Caco-2 (cell line): ENCODE results near the gene NFATC4. TPM values are rescaled to one million over a fixed set of nuclear protein-coding genes. Genes with fewer than 3 reads are reported as not detected.

Experiments used
- BruUV-seq: library from RNA; stranded (reverse); fragments of 400-500 nt; replicated peaks from 2 replicates; lab custom pipeline; 2021; lab: Mats Ljungman, UMichigan
- CTCF ChIA-PET: fragments of 300-600 bp; sonication (Branson Sonifier 250); formaldehyde crosslinking; loops from one replicate; lab custom pipeline; 2022; ENCODE audit warnings: antibody characterized with exemption; lab: Charles Lee
- POLR2A ChIA-PET: fragments of 300-600 bp; sonication (Branson Sonifier 250); formaldehyde crosslinking; loops from one replicate; lab custom pipeline; 2022; ENCODE audit warnings: antibody characterized with exemption; lab: Charles Lee
- DNase-seq, 2 experiments: peaks; one replicate each; pipeline versions ENCODE4 v3.0.0 to v3.0.0-alpha.2; 2020 to 2022
- H3K27me3 ChIP-seq: replicated peaks from 2 replicates; pipeline ENCODE4 v1.6.0; 2011; ENCODE audit warnings: low read length; ENCODE audit not compliant: control insufficient read depth, insufficient read depth
- H3K36me3 ChIP-seq: 2 replicates; pipeline ENCODE4 v1.5.1; 2011; ENCODE audit warnings: low read length; ENCODE audit not compliant: control insufficient read depth, insufficient read depth
- H3K4me1 ChIP-seq: fragments of 250-450 bp; sonication (Bioruptor Pico); 2 replicates; pipeline ENCODE4 v1.5.1; 2020; ENCODE audit warnings: mild to moderate bottlenecking
- H3K4me3 ChIP-seq: 2 replicates; pipeline ENCODE4 v1.5.1; 2011; ENCODE audit warnings: low read depth, mild to moderate bottlenecking, control low read depth, low read length
- H3K9me3 ChIP-seq: fragments of 250-450 bp; sonication (Bioruptor Pico); 2 replicates; pipeline ENCODE4 v1.5.1; 2020; ENCODE audit warnings: mild to moderate bottlenecking, moderate library complexity
- H3K27ac Mint-ChIP-seq: one replicate; pipeline ENCODE4 v1.8.0; 2022; ENCODE audit warnings: mixed read lengths; ENCODE audit not compliant: unreplicated experiment
- H3K27me3 Mint-ChIP-seq: one replicate; pipeline ENCODE4 v1.8.0; 2022; ENCODE audit warnings: mixed read lengths; ENCODE audit not compliant: insufficient read depth, unreplicated experiment
- H3K36me3 Mint-ChIP-seq: one replicate; pipeline ENCODE4 v1.8.0; 2022; ENCODE audit warnings: mild to moderate bottlenecking, mixed read lengths; ENCODE audit not compliant: insufficient read depth, unreplicated experiment
- H3K4me1 Mint-ChIP-seq: one replicate; pipeline ENCODE4 v1.8.0; 2022; ENCODE audit warnings: low read depth, mixed read lengths; ENCODE audit not compliant: unreplicated experiment
- H3K4me3 Mint-ChIP-seq: one replicate; pipeline ENCODE4 v1.8.0; 2022; ENCODE audit warnings: mild to moderate bottlenecking, moderate library complexity, mixed read lengths; ENCODE audit not compliant: unreplicated experiment
- H3K9me3 Mint-ChIP-seq: one replicate; pipeline ENCODE4 v1.8.0; 2022; ENCODE audit warnings: mixed read lengths; ENCODE audit not compliant: unreplicated experiment
- intact Hi-C: fragments of 100-400 bp; cut with micrococcal nuclease; formaldehyde crosslinking; loops from one replicate; pipeline ENCODE4 v1.10.0; 2022; ENCODE audit not compliant: unreplicated experiment
- total RNA-seq: library from RNA; stranded (reverse); gene quantifications from 2 replicates; pipeline ENCODE4 v1.2.3, GENCODE V29; 2022
- TF ChIP-seq, protein P1 (sequence below), 2 experiments: fragments of 200-600 bp in 1 of 2; IDR thresholded peaks; 1 replicate in 1 of 2; 2 replicates in 1 of 2; pipeline versions ENCODE4 v1.5.1 to v1.8.0; 2011 to 2022; ENCODE audit warnings: antibody characterized with exemption in 1 of 2, control low read depth in 1 of 2, inconsistent platforms in 1 of 2, low read depth in 1 of 2, low read length in 1 of 2, mild to moderate bottlenecking in 1 of 2, moderate library complexity in 1 of 2; ENCODE audit not compliant: insufficient read depth in 1 of 2, severe bottlenecking in 1 of 2, unreplicated experiment in 1 of 2

Gene NFATC4
- total RNA-seq, 1 experiment from 2014 or later, result 0.88 TPM

DNA sequence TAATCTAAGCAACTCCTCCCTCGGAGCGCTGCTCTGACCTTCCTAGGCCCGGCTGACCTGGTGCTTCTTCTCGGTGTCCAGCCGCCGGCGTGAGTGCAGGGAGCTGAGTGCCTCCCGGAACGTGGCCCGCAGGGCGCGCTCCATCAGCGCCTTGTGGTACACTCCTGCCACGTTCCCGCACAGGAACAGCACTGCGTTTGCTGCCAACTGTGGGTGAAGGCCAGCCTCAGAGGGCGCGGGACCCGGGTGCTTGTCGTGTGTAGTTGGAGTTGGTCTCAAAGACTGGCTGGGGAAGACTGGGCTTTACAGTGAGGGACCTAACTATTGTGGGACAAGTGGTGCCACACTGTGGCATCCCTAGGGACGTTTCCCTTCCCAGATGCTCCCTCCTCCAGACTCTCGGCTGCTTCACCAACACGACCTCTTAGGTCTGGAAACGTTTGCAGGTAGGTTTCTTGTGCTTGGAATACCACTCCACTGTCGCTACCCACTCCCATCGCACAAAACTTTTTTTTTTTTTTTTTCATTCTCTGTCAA is 36.2 kb upstream of the NFATC4 start:
- ChIA-PET POLR2A (interaction anchor here (1.1 to 1.2 kb wide), 2 partner anchors 89 to 110 kb away, joined by 5 to 7 read pairs; partner anchors contain the start of gene TINF2), CTCF (interaction anchor here (0.6 to 3.0 kb wide), 13 partner anchors 15 to 288 kb away, joined by 3 to 90 read pairs (median 4); partner anchors contain the start of genes CBLN3, KHNYN, MDP1 and PSME2)
- TF ChIP-seq, protein P1, sequence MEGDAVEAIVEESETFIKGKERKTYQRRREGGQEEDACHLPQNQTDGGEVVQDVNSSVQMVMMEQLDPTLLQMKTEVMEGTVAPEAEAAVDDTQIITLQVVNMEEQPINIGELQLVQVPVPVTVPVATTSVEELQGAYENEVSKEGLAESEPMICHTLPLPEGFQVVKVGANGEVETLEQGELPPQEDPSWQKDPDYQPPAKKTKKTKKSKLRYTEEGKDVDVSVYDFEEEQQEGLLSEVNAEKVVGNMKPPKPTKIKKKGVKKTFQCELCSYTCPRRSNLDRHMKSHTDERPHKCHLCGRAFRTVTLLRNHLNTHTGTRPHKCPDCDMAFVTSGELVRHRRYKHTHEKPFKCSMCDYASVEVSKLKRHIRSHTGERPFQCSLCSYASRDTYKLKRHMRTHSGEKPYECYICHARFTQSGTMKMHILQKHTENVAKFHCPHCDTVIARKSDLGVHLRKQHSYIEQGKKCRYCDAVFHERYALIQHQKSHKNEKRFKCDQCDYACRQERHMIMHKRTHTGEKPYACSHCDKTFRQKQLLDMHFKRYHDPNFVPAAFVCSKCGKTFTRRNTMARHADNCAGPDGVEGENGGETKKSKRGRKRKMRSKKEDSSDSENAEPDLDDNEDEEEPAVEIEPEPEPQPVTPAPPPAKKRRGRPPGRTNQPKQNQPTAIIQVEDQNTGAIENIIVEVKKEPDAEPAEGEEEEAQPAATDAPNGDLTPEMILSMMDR (IDR thresholded peaks at IDR 0.05; ENCODE audit: insufficient read depth in 1 of 2, low read depth in 1 of 2, low read length in 1 of 2, severe bottlenecking in 1 of 2, unreplicated experiment in 1 of 2), result no peak
- Histone ChIP-seq H3K36me3 (no peaks in the 10 kb centered on the region), H3K27me3 (no peaks in the 10 kb centered on the region; the same call in 1 of the 2 replicates), H3K4me1 (peaks cover 9% of the 10 kb centered on the region), H3K9me3 (no peaks in the 10 kb centered on the region), H3K4me3 (no peak overlapping the region)
- Mint-ChIP-seq H3K27me3 (no peaks in the 10 kb centered on the region), H3K9me3 (no peaks in the 10 kb centered on the region), H3K4me1 (peaks cover 7% of the 10 kb centered on the region), H3K36me3 (peaks cover 7% of the 10 kb centered on the region), H3K4me3 (peak overlapping the region; percentile 83), H3K27ac (peak overlapping the region; percentile 15)
- no peak for DNase-seq
- BruUV-seq, result no TSS peak
- intact Hi-C loops, result loop anchor here (1.0 to 2.0 kb wide), 2 partner anchors 35 to 100 kb away; no protein-coding TSS in a partner anchor

DNA sequence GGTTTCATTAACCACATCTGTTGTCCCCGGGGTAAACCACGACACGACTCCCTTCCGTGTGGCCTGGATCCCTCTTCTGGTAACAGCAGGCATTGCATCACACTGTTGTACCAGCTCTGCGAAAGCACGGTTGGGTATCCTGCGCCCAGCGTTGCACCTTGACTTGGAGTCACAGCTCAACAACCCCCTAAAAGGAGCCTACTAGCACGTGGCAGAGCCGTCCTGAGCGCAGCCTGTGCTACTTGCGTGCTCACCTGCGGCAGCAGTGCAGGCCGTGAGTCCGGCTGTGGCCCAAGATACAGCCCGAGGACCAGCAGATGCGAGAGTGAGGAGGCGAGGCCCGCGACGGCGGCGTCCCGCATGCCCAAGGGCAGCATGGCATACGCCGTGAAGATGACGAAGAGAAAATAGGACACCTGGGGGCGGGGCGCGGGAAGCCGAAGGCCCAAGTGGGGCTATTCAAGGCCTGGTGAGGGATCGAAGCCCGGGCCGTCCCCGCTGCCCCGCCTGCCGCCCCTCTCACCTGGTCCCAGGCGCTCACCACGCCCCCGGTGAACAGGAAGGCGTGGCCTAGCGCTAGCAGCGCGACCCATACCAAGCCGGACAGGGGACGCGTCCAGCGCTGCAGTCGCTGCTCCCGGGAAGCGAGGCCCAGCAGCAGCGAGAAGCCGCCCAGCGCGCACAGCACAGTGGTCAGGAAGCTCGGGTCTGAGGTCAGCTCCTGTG is 35.6 kb upstream of the NFATC4 start:
- Histone ChIP-seq H3K27me3 (no peaks in the 10 kb centered on the region), H3K9me3 (no peaks in the 10 kb centered on the region), H3K4me3 (peak overlapping the region; percentile 55), H3K4me1 (peaks cover 15% of the 10 kb centered on the region), H3K36me3 (no peaks in the 10 kb centered on the region)
- Mint-ChIP-seq H3K4me3 (peak overlapping the region; percentile 83), H3K4me1 (peaks cover 7% of the 10 kb centered on the region), H3K27me3 (no peaks in the 10 kb centered on the region), H3K9me3 (no peaks in the 10 kb centered on the region), H3K36me3 (peaks cover 7% of the 10 kb centered on the region), H3K27ac (peak overlapping the region; percentile 15)
- intact Hi-C loops, result loop anchor here (1.0 to 2.0 kb wide), 2 partner anchors 34 to 99 kb away; no protein-coding TSS in a partner anchor
- DNase-seq, result peak; percentile 76 to 80
- ChIA-PET CTCF (interaction anchor here (0.6 to 3.0 kb wide), 17 partner anchors 14 to 289 kb away, joined by 3 to 90 read pairs (median 4); partner anchors contain the start of genes CBLN3, DHRS1, KHNYN and MDP1), POLR2A (interaction anchor here (1.1 to 1.4 kb wide), 4 partner anchors 90 to 110 kb away, joined by 4 to 8 read pairs (median 6); partner anchors contain the start of genes KHNYN and TINF2)
- TF ChIP-seq, protein P1 (IDR thresholded peaks at IDR 0.05; ENCODE audit: insufficient read depth in 1 of 2, low read depth in 1 of 2, low read length in 1 of 2, severe bottlenecking in 1 of 2, unreplicated experiment in 1 of 2), result peak; percentile 56 to 66
- no TSS peak for BruUV-seq
